ENCODE results near the gene NUDT3.
"Not testable (repeated sequence)": the region's sequence is repeated elsewhere in the genome, so short reads cannot be mapped to it uniquely, and the experiment has no call there.

NUDT3 gene

DNA sequence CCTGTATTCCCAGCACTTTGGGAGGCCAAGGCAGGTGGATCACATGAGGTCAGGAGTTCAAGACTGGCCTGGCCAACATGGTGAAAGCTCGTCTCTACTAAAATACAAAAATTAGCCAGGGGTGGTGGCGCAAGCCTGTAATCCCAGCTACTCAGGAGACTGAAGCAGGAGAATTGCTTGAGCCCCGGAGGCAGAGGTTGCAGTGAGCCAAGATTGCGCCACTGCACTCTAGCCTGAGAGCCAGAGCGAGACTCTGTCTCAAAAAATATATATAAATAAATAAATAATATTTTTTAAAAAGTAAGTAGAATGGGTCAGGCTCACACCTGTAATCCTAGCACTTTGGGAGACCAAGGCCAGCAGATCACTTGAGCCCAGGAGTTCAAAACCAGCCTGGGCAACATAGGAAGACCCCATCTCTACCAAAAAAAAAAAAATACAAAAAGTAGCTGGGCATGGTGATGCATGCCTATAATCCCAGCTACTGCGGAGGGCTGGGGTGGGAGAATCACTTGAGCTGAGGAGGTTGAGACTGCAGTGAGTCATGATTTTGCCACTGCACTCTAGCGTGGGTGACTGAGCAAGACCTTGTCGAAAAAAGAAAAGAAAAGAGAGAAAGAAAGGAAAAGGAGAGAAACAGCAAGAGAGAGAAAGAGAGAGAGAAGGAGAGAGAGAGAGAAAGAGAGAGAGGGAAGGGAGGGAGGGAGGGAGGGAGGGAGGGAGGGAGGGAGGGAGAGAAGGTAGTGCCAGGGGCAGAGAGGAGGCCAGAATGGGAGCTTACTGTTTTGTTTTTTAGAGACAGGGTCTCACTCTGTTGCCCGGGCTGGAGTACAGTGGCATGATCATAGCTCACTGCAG lies 26.5 kb downstream of the NUDT3 start:
- DNase-seq = not testable (repeated sequence)

DNA sequence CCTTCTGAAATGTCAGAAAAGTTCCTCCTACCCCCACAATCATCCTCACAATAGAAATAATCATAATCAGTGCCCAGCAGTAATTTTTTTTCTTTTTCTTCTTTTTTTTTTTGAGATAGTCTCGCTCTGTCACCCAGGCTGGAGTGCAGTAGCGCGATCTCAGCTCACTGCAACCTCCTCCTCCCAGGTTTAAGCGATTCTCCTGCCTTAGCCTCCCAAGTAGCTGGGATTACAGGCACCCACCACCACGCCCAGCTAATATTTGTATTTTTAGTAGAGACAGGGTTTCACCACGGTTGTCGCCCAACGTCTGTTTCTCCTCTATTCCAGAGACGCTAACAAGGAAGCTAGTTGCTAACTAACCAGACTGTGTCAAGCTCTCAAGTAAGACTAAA lies 28.8 kb downstream of the NUDT3 start:
- DNase-seq = not testable (repeated sequence)

DNA sequence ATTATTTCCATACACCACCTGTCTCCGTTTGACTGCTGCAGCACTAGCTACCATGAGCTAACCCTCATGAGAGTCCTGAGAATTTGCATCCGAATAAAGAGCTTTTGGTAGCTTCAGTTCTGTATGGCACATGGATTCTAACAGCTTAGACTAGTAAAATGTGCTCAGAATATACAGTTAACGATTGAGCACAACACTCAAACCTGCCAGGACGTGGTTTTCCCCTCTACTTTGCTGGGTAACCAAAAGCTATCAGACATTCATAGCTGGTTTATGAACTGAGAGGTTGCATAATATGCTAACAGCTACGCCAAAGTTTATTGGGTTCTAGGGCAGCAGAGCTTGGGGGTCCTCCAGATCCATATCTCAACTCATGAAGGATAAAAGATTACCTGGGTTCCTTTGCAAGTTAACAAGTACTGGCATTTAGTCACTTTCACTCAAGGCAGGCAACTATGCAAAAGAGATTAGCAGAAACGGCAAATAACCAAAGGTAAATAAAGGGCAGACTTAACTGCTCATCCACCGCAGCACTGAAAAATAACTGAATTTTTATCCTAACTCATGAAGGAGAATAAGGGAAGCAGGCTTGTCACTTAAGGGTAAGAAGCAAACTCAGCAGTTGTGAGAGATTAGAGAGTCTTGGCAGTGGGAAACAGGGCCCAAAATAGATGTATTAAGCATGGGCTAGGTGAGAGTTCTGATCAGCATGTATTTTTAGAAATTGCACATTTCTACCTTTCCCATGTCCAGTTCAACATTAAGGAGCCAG lies 29.4 kb downstream of the NUDT3 start:
- DNase-seq = no peak

DNA sequence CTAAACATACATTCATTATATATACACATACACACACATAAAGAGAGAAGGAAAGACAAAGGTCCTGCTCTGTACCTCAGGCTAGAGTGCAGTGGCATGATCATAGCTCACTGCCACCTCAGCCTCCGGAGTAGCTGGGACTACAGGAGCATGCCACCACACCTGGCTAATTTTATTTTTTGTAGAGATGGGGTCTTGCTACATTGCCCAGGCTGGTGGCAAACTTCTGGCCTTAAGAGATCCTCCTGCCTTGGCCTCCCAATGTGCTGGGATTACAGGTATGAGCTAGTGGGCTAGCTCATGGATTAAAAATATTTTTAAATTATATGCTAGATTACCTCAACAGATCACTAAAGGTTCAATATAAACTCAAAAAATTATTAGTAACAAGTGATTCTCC lies 30.3 kb downstream of the NUDT3 start:
- DNase-seq = no peak

DNA sequence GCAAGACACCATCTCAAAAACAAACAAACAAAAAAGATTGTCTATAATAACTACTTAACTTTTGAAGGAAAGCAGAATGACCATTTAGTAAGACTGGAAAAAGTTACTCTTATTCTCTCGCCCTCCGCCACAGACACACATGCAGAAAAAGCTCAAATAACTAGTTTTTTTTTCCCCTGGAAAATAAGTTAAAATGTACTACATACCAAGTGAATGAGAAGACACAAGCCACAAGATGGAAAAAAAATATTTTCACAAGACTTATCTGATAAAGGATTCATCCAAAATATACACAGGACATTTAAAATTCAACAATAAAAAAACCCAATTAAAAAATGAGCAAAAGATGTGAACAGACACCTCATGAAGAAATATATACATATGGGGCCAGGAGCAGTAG lies 31.9 kb downstream of the NUDT3 start:
- DNase-seq = no peak

DNA sequence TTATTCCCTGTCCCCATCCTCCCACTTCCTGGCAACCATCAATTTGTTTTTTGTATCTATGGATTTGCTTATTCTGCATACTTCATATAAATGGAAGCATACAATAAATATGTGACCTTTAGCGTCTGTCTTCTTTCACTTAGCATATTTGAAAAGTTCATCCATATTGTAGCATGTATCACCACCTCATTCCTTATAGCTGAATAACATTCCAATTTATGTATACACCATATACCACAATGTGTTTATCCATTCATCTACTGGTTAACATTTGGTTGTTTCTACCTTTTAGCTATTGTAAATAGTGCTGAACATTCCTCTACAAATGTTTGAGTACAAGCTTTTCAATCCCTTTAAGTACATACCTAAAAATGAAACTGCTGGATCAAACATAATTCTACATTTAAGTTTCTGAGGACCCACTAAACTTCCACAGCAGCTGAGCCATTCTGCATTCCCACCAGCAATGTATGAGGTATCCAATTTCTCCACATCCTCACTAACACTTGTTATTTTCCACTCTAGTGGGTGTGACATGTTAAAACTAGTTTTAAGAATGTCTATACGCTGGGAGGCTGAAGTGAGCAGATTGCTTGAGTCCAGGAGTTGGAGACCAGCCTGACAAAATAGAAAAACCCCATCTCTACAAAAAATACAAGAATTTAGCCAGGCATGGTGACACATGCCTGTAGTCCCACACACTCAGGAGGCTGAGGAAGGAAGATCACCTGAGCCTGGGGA lies 32.9 kb downstream of the NUDT3 start:
- no peak for DNase-seq

DNA sequence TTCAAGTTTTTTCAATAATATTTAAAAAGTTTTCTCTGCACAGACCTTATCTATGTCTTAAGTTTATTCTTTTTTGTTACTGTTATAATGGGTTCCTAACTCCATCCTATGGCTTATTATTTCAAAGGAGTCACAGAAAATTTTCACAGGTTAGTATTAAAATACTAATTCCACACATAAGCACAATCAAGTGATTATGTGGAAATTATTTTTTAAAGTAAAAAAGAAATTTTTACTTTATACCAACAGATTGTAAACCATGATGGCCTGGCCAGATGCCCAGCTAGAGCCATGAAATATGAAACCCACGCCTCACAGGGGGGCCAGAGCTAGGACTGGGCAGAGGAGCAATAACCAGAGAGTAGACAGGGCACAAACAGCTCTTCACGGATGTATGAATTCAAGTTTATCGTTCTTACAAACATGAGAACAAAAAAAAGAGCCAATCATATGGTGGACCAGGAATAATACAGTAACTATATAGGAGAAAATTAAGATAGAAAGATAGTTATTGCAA lies 34.0 kb downstream of the NUDT3 start:
- no peak for DNase-seq

DNA sequence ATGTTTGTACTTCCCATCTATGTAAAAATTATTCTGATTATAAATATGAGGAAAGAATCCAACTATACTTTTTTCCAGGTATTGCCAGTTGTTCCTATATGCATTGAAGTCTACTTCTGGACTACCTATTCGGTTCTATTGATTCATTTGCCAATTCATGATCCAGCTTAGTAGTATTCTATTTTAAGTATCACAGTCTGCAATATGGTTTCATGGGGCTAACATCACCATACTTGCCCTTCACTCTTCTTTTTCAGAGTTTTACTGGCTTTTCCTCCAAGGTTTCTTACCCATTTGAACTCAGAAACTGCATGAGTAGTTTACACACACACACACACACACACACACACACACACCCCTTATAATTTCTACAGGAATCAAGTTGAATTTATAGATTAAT lies 34.5 kb downstream of the NUDT3 start:
- DNase-seq = no peak

DNA sequence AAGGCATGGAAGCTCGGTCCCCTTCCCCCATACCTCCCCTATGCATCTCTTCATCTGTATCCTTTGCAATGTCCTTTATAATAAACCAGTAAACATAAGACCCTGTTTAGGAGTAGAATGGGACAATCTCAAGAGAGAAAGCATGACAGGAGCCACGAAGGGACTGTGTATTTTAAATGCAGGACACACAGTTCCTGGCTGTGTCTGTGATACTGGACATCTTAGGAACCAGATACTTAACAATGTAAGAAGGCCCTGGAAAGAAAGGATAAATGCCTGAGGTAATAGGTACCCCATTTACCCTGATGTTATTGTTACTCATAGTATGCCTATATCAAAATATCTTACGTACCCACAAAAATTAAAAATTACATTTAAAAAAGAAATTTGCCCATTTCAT lies 36.6 kb downstream of the NUDT3 start:
- DNase-seq = no peak

DNA sequence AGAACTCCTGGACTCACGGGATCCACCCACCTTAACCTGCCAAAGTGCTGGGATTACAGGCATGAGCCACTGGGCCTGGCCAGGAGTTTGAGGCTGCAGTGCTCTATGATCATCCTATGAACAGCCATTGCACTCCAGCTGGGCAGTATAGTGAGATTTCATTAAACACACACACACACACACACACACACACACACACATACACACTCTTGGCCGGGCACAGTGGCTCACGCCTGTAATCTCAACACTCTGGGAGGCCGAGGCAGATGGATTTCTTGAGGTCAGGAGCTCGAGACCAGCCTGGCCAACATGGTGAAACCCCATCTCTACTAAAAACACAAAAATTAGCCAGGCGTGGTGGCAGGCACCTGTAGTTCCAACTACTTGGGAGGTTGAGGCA lies 38.2 kb downstream of the NUDT3 start:
- DNase-seq = not testable (repeated sequence)

DNA sequence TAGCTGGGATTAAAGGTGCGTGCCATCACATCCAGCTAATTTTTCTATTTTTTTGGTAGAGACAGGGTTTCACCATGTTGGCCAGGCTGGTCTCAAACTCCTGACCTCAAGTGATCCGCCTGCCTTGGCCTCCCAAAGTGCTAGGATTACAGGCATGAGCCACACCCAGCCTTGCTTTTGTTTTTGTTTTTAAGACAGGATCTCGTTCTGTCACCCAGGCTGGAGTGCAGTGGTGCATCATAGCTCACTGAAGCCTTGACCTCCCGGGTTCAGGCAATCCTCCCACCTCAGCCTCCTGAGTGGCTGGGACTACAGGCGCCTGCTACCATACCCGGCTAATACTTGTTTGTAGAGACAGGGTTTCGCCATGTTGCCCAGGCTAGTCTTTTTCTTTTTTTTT lies 38.9 kb downstream of the NUDT3 start:
- DNase-seq = not testable (repeated sequence)

DNA sequence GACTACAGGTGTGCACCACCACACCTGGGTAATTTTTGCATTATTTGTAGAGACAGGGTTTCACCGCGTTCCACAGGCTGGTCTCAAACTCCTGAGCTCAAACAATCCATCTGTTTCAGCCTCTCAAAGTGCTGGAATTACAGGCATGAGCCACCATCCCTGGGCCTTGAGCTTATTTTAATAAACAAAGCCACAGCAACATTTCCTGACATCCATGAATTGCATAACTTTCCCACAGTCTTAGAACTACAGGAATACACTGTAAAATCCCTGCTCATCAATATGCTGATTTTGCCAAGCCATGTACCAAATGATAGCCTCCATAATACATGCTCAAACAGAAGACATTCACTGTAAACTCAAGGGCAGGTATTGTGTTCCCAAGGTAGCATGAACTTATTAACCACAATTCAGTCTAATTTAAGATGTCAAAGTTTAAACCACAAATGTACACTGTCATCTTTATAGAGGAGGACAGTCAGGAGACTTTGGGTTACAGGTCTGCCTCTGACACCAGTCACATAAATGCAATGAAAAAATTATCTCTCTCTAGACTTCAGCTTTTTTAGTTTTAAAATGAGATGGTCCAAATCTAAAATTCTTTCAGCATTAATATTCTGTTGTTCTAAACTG lies 40.0 kb downstream of the NUDT3 start:
- no peak for DNase-seq

DNA sequence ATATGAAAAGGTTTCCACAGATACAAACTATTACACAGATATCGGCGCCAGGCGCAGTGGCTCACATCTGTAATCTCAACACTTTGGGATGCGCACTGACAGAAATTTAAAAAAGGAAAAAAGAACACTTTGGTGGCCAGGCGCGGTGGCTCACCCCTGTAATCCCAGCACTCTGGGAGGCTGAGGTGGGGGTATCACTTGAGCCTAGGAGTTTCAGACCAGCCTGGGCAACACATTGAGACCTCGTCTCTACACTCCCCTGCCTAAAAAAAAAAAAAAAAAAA lies 41.6 kb downstream of the NUDT3 start:
- no peak for DNase-seq

DNA sequence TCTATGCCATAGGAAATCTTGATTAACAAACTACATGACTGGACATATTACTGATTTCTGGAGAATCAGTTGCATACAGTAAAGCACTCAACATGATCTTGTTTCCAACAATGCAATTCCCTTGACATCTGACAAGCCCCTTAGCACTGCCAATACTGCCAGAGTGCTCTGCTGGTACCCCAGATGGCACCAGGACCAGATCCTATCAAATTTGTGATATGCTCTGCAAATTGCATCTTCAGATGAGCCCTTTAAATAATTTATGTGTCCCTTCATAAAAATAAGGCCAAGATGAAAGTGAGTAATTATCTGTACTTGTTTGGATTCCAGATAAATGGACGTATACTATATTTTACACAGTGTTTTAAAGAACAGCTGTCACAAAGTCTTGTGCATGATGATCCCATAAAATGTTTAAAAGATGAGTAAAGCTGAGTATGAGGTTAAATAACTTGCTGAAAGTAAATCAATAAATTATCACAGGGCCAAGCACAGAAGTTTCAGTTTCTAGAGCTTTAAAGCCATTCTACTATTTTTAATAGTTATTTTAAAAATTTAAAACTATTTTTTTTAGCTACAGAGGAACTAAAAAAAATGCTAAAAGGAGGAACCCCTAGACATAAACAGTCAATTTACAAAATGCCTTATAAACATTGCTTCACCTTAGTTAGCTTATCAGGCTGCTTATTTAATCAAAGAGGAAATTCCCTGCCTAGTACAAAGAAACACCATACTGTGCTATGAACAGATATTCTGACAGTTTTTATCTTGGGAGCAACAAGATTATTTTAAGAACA lies 42.1 kb downstream of the NUDT3 start:
- DNase-seq = no peak

DNA sequence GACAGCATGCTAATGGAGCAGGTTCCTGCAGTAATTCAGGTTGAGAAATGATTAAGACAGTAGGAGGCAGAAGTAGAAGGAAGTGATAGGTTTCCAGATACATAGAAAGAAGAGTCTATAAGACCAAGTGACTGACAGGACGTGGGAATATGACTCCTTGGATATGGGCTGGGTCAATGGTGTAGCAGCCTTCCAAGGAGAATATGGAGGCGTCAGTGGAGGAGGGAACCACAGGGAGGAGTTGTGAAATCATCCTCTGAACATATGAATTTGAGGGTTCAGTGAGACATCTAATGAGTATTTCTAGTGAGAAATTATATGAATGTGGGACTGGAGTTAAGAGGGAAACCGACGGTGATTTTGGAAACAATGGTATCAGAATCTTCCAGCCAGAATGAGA lies 43.3 kb downstream of the NUDT3 start:
- no peak for DNase-seq

DNA sequence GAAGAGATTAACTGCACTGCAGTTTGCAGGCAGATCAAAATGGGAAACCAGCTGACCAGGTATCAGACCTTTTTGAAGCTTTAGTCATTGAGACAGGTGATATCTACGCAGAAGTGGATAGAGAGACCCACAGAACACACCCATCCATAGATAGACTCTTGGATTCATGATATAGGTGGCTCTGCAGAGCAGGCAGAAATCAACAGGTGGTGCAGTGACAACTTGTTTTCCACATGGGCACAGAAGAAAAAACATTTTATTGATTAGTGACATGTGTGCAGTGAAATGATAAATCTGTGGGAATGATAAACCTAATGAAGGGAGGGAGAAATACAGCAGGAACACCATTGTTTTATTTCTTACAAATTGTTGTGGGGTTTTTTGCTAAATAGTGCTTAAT lies 45.2 kb downstream of the NUDT3 start:
- no peak for DNase-seq

DNA sequence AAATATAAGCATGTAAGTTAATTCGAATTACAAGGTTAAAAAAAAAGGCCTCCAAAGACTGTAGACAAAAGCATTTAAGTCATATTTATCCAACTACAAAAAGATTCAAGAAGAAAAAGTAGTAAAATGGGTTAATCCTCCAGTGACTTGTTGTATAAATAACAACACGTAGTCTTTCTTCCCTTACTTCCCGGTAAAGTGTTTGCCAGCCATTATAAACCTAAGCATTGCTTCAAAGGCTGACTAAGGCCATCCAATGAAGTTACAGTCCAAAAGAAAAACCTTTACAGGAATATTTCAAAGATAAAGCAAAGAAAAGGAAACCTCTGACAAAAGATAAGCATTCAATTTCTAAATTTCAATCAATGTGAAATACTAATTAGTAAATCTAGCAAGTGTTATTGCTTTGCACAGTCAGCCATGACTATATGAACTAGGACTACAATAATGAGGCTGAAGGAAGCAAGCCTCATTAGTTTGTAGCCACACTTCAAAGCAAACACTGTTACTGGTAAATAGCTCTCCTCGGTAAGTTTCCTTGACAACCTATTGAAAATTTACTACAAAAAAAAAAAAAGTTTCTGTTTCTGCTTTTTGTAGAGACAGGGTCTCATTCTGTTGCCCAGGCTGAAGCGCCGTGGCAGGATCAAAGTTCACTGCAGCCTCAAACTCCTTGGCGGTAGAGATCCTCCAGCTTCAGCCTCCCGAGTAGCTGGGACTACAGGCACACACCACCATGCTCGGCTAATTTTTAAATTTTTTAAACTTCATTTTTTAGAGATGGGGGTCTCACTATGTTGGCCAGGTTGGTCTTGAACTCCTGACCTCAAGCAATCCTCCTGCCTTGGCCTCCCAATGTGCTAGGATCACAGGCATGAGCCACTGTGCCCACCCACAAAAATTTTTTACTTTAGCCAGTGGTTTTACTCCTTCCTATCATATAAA lies 46.0 kb downstream of the NUDT3 start:
- no peak for DNase-seq

DNA sequence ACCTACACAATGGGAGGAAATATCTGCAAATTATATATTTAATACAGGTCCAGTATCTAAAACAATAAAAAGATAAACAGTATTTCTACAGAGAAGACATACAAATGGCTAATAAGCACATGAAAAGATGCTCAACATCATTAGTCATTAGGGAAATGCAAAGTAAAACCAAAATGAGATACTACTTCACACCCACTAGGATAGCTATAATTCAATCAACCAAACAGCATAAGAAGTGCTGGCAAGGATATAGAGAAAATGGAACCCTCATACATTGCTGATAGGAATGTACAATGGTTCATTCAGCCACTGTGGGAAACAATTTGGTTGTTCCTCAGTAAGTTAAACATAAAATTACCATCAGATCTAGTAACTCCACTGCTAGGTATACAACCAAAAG lies 48.7 kb downstream of the NUDT3 start:
- DNase-seq = no peak

DNA sequence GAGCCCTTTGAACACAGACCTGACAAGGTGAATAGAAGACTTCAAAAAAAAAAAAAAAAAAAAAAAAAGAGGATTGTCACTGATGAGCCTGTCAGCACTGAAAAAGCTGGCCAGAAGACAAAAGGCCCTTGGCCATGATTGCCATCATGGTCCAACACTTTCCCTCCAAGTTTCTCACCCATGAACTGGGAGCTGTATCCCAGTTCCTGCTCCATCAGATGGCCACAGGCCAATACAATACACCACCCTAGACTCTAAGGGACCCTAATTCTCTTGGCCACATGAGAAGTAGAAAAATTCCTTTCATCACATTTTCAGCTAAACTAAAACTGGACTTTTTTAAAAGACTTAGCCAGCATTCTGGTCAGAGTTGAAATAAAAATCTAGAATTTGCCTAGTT lies 50.2 kb downstream of the NUDT3 start:
- DNase-seq = no peak

DNA sequence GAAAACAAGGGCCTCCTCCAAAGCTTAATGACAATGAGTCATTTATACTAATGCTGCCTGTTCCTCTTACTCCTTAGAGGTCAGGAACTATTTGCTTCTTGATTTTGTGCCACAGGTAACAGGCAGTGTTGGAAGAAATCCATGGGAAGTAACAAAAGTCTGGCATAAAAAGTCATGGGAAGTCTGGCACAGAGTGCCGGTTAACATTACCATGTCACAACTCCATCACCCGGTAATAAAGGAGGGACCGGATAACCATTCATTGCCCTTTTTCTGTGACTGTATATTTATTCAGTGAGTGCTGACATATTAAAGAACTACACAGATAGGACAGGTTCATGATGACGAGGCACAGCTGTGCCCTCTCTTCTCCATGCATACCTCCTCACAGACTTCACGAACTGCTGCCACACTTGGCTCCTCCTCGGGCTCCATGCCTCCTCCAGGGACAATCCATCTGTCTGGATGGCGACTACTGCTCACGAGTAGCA lies 50.9 kb downstream of the NUDT3 start:
- no peak for DNase-seq

DNA sequence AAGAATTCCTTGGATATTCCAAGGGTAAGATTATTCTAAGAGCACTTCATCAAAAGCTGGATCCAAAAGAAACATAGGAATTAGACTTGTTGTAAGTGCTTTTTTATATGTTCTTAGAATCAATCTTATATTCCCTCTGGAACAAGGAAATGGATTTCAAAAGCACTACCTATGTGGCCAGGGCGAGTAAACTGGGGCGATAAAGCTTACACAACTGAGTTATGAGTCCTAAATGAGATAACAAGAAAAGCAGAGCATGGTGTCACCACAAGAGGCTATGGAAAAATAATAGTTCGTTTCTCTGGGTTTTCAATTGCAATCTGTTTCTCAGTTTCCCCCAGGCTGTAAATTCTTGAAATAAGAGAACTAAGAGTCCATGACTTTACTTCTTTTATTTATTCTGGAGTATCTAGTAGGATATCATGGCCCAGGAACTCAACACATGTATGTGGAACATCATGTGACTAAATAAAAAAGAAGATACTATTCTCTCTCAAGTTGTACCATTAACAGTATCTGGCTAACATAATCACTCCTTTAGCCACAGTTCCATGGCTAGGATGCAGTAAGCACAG lies 51.5 kb downstream of the NUDT3 start:
- no peak for DNase-seq
